ENCODE results near the gene MORN3. TPM values are rescaled to one million over a fixed set of nuclear protein-coding genes. Genes with fewer than 3 reads are reported as not detected.
A peak's percentile ranks its signal among the peaks of the same experiment; 100 is the strongest.

MORN3 gene
- total and polyA plus RNA-seq, 2 of the 8 experiments (the other 6 are each of a cell fraction or from before 2014, with no cell fraction given), result 0.39 to 0.93 TPM

DNA sequence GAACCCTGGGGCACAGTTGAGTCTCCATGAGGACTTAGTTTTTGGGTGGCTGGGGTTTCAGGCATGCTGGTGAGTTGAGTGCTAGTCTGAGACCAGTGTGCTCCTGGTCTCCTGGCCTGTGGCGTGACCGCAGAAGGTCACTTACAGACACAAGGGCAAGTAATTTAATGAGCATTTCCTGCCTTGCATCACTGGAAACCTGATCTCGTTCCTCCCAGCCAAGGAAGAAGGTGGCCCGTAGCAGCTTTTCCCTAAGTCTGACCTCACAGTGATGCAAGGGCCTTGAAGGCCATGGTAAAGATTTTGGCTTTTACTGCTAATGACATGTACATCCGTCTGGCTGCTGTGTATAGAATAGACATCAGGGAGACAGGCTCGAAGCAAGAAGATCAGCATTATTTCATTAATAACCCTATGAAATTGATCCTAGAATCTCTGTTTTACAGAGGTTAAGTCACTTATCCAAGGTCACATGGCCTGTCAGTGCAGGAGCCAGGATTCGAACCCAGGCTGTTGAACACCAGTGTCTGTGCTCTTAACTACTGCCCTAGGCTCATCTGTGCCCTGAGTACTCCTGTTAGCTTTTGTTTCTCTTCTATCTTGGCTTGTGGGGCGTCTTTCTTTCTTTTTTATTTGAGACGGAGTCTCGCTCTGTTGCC, 47.7 kb upstream of the MORN3 start:
- DNase-seq (ENCODE audit: low read depth in 1 of 2, low spot score in 2 of 2), result no peak
- H2BK120ac ChIP-seq (replicated peaks; ENCODE audit: low read depth, low read length), result no peak overlapping the region
- no peak overlapping the region for H2BK15ac ChIP-seq (ENCODE audit: low read length)
- no peak overlapping the region for H3K4ac ChIP-seq (replicated peaks; ENCODE audit: insufficient read length, low read depth, low read length)
- H3K14ac ChIP-seq (ENCODE audit: insufficient read length), result no peak overlapping the region
- H3K4me2 ChIP-seq (ENCODE audit: insufficient read depth in 1 of 2, low read depth in 2 of 2, low read length in 2 of 2), result peak overlapping the region; percentile 16 to 37; a peak in 3 of 4 replicates
- ChIA-PET POLR2A (ENCODE audit: partially characterized antibody) (interaction anchor here (1.0 to 1.6 kb wide), 2 partner anchors 35 to 91 kb away, joined by 3 read pairs; no protein-coding TSS in a partner anchor), CTCF (ENCODE audit: partially characterized antibody) (interaction anchor here (0.8 to 9.9 kb wide), 4 partner anchors 10 to 78 kb away, joined by 3 to 69 read pairs (median 16); partner anchors contain the start of gene RHOF)
- no peaks in the 10 kb centered on the region for H3K27me3 ChIP-seq (replicated peaks in 1 of 4; ENCODE audit: control insufficient read depth in 3 of 4, extremely low read depth in 1 of 4, insufficient read depth in 3 of 4, low read length in 3 of 4)
- H2BK12ac ChIP-seq (ENCODE audit: low read depth, low read length), result no peak overlapping the region
- peak overlapping the region in 1 of 4 experiments; percentile 37; a peak in 1 of 7 replicates for H3K9ac ChIP-seq (replicated peaks in 1 of 4; ENCODE audit: extremely low read depth in 1 of 4, low read depth in 3 of 4, low read length in 3 of 4)
- H4K91ac ChIP-seq (replicated peaks; ENCODE audit: insufficient read length, low read length), result no peak overlapping the region
- peaks cover 4 to 17% of the 10 kb centered on the region in 2 experiments for H4K20me1 ChIP-seq (replicated peaks in 1 of 2; ENCODE audit: control insufficient read depth in 1 of 2, insufficient read depth in 2 of 2, low read length in 2 of 2)
- H3K4me1 ChIP-seq (replicated peaks in 1 of 4; ENCODE audit: control insufficient read depth in 3 of 4, insufficient read depth in 4 of 4, low read length in 3 of 4), result peaks cover 0 to 11% (median 3%) of the 10 kb centered on the region in 4 experiments; a peak in 5 of 7 replicates
- H3K79me1 ChIP-seq (ENCODE audit: low read depth, low read length), result peaks cover 23% of the 10 kb centered on the region
- H3K23ac ChIP-seq (ENCODE audit: insufficient read length), result no peak overlapping the region
- no peaks in the 10 kb centered on the region for H3K9me3 ChIP-seq (ENCODE audit: insufficient read depth in 2 of 2, low read depth in 1 of 2, low read length in 1 of 2)
- H2AK5ac ChIP-seq (ENCODE audit: low read depth, low read length), result no peak overlapping the region
- H3K79me2 ChIP-seq (ENCODE audit: control insufficient read depth in 1 of 2, insufficient read depth in 2 of 2, low read length in 2 of 2), result peaks cover 0 to 66% of the 10 kb centered on the region in 2 experiments
- H2BK5ac ChIP-seq (ENCODE audit: low read depth, low read length), result peak overlapping the region; percentile 57; the same call in 1 of the 2 replicates
- no peak overlapping the region for H4K5ac ChIP-seq (ENCODE audit: insufficient read length, low read depth, low read length)
- 0 out of 2 replicates have a peak overlapping the region, but pooled peaks have one; percentile 29 for H3K18ac ChIP-seq (ENCODE audit: extremely low read depth, low read length)
- no peak overlapping the region for H2BK20ac ChIP-seq (ENCODE audit: low read length)
- H3K4me3 ChIP-seq (ENCODE audit: extremely low read depth in 1 of 4, insufficient read depth in 2 of 4, low read depth in 3 of 4, low read length in 4 of 4), result no peak overlapping the region
- no peak overlapping the region; the same call in 1 of the 2 replicates for H4K8ac ChIP-seq (ENCODE audit: extremely low read depth, insufficient read depth, low read length)
- no peak overlapping the region for H3K56ac ChIP-seq (replicated peaks; ENCODE audit: insufficient read length, low read depth, low read length)
- TF ChIP-seq CEBPB (IDR thresholded peaks at IDR 0.05; ENCODE audit: low read depth, low read length), result 0 out of 2 replicates have a peak, but pooled peaks have one; percentile 35
- TF ChIP-seq POU5F1 (IDR thresholded peaks at IDR 0.05; ENCODE audit: low read depth, low read length), result no peak
- no peak for FAIRE-seq
- H2AFZ ChIP-seq (ENCODE audit: low read length), result no peak overlapping the region
- H3K36me3 ChIP-seq (ENCODE audit: control insufficient read depth in 2 of 4, insufficient read depth in 4 of 4, low read length in 3 of 4), result no peaks in the 10 kb centered on the region; a peak in 1 of 8 replicates
- no peak overlapping the region for H3K27ac ChIP-seq (ENCODE audit: low read depth, low read length)
- peaks cover 8% of the 10 kb centered on the region; the same call in 1 of the 2 replicates for H3K23me2 ChIP-seq (ENCODE audit: low read depth, low read length)
- WGBS, 2 experiments (ENCODE audit: extremely low coverage in 1 of 2, insufficient coverage in 1 of 2, insufficient read length in 1 of 2, insufficient replicate concordance in 2 of 2, low coverage in 1 of 2, low lambda C conversion rate in 2 of 2, missing lambda C conversion rate in 1 of 2), result 91% methylated on average over 10 of the region's 10 CpGs; no CpG with 5 or more reads in 1 of the 2 experiments

Data from H1 (cell line).